Panc1 (cell line): ENCODE data around the gene ASAP2. TPM values are rescaled to one million over a fixed set of nuclear protein-coding genes. Genes with fewer than 3 reads are reported as not detected.

Experiments used
- ATAC-seq: fragments of 200-7000 bp; cut with Tn5 transposase; 2 replicates; pipeline ENCODE4 v1.9.1; 2020; ENCODE audit warnings: mild to moderate bottlenecking, moderate library complexity
- BruUV-seq: library from RNA; stranded (reverse); fragments of 400-500 nt; replicated peaks from 2 replicates; lab custom pipeline; 2021; lab: Mats Ljungman, UMichigan
- CTCF ChIA-PET: fragments of 300-600 bp; sonication (Branson Sonifier 250); formaldehyde crosslinking; loops from one replicate; lab custom pipeline; 2022; ENCODE audit warnings: antibody characterized with exemption; lab: Charles Lee
- POLR2A ChIA-PET: fragments of 300-600 bp; sonication (Branson Sonifier 250); formaldehyde crosslinking; loops from one replicate; lab custom pipeline; 2022; ENCODE audit warnings: antibody characterized with exemption; lab: Charles Lee
- DNase-seq: peaks from one replicate; pipeline ENCODE4 v3.0.0-alpha.2; 2010; ENCODE audit warnings: low read depth, low spot score
- H3K27ac ChIP-seq: 2 replicates; pipeline ENCODE4 v1.5.1; 2011; ENCODE audit warnings: mild to moderate bottlenecking, low read length, inconsistent platforms
- H3K27me3 ChIP-seq: fragments of 200-500 bp; sonication (Bioruptor generic); 2 replicates; pipeline ENCODE4 v1.6.0; 2014; ENCODE audit warnings: low read length, inconsistent platforms; ENCODE audit not compliant: control insufficient read depth, insufficient read depth
- H3K36me3 ChIP-seq: fragments of 200-500 bp; sonication (Bioruptor generic); 2 replicates; pipeline ENCODE4 v1.5.1; 2014; ENCODE audit warnings: inconsistent platforms, mild to moderate bottlenecking, low read length, moderate library complexity; ENCODE audit not compliant: control insufficient read depth, insufficient read depth
- H3K4me1 ChIP-seq: 2 replicates; pipeline ENCODE4 v1.5.1; 2011; ENCODE audit warnings: inconsistent platforms, mild to moderate bottlenecking, low read length, moderate library complexity; ENCODE audit not compliant: control insufficient read depth, insufficient read depth
- H3K4me3 ChIP-seq, 2 experiments: 2 replicates each; pipeline ENCODE4 v1.5.1; 2011 to 2012; ENCODE audit warnings: low read depth in 2 of 2, low read length in 2 of 2, mild to moderate bottlenecking in 2 of 2, inconsistent platforms in 1 of 2, moderate library complexity in 1 of 2
- H3K9me3 ChIP-seq: fragments of 200-500 bp; sonication (Bioruptor generic); 2 replicates; pipeline ENCODE4 v1.5.1; 2014; ENCODE audit warnings: low read depth, mild to moderate bottlenecking, inconsistent platforms, low read length, moderate library complexity; ENCODE audit not compliant: control insufficient read depth, insufficient read depth
- POLR2AphosphoS5 ChIP-seq: IDR thresholded peaks from 2 replicates; pipeline ENCODE4 v1.6.1; 2012; ENCODE audit warnings: mild to moderate bottlenecking, low read depth, low read length, moderate library complexity
- SIN3A ChIP-seq: IDR thresholded peaks from 2 replicates; pipeline ENCODE4 v1.6.1; 2012; ENCODE audit warnings: low read depth, mild to moderate bottlenecking, low read length, moderate library complexity, borderline replicate concordance; ENCODE audit not compliant: insufficient read depth
- TCF7L2 ChIP-seq: IDR thresholded peaks from 2 replicates; pipeline ENCODE4 v1.6.1; 2011; ENCODE audit warnings: mild to moderate bottlenecking, low read depth, low read length, inconsistent platforms
- in situ Hi-C: cut with HindIII; loops from 2 replicates; pipeline ENCODE4 v1.10.0; 2016; ENCODE audit warnings: low sequenced_read_pairs, low pct_unique_long_range_greater_than_20kb
- intact Hi-C: fragments of 100-400 bp; cut with micrococcal nuclease; formaldehyde crosslinking; loops from one replicate; pipeline ENCODE4 v1.10.0; 2022; ENCODE audit not compliant: unreplicated experiment
- total RNA-seq: library from RNA; stranded (reverse); gene quantifications from one replicate; pipeline ENCODE4 v1.2.1, GENCODE V29; 2021; ENCODE audit not compliant: unreplicated experiment
- TF ChIP-seq, protein P1 (sequence below), 2 experiments: IDR thresholded peaks; 2 replicates each; pipeline ENCODE4 v1.6.1; 2011 to 2012; ENCODE audit warnings: low read depth in 2 of 2, control low read depth in 1 of 2, low read length in 1 of 2, mild to moderate bottlenecking in 1 of 2, moderate library complexity in 1 of 2; ENCODE audit not compliant: insufficient read depth in 1 of 2
- TF ChIP-seq, protein P2 (sequence below): fragments of 450-650 bp; IDR thresholded peaks from 2 replicates; pipeline ENCODE4 v1.5.1; 2017; ENCODE audit warnings: mild to moderate bottlenecking

The ASAP2 gene
- total RNA-seq, 1 experiment from 2014 or later = 107 TPM

DNA sequence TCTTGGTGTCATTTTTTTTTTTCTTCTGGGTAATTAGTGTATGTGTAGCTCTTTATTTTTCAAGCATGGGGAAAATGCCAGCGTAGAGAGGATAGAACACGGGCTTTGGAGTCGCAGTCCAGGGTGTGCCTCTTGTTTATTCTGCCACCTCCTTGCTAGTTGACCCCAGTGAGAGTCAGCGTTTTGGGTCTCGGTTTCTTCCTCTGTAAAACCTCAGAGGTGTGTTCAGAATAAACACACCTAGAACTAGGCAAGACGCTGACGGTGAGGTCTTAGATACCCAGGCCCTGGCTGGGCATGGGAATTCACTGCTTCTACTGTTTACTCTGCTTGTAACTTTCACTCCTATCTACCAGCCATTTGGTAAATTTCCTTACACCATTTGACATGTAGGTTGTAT lies 41.8 kb downstream of the ASAP2 start:
- Histone ChIP-seq H3K9me3 (no peaks in the 10 kb centered on the region), H3K4me1 (peaks cover 90% of the 10 kb centered on the region), H3K4me3 (peak overlapping the region in 1 of 2 experiments; percentile 22; a peak in 2 of 4 replicates), H3K27ac (peak overlapping the region; percentile 100), H3K36me3 (no peaks in the 10 kb centered on the region), H3K27me3 (no peaks in the 10 kb centered on the region)
- ATAC-seq (no peak), DNase-seq (no peak)
- no peak for TF ChIP-seq POLR2AphosphoS5
- TF ChIP-seq, protein P1, sequence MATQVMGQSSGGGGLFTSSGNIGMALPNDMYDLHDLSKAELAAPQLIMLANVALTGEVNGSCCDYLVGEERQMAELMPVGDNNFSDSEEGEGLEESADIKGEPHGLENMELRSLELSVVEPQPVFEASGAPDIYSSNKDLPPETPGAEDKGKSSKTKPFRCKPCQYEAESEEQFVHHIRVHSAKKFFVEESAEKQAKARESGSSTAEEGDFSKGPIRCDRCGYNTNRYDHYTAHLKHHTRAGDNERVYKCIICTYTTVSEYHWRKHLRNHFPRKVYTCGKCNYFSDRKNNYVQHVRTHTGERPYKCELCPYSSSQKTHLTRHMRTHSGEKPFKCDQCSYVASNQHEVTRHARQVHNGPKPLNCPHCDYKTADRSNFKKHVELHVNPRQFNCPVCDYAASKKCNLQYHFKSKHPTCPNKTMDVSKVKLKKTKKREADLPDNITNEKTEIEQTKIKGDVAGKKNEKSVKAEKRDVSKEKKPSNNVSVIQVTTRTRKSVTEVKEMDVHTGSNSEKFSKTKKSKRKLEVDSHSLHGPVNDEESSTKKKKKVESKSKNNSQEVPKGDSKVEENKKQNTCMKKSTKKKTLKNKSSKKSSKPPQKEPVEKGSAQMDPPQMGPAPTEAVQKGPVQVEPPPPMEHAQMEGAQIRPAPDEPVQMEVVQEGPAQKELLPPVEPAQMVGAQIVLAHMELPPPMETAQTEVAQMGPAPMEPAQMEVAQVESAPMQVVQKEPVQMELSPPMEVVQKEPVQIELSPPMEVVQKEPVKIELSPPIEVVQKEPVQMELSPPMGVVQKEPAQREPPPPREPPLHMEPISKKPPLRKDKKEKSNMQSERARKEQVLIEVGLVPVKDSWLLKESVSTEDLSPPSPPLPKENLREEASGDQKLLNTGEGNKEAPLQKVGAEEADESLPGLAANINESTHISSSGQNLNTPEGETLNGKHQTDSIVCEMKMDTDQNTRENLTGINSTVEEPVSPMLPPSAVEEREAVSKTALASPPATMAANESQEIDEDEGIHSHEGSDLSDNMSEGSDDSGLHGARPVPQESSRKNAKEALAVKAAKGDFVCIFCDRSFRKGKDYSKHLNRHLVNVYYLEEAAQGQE (IDR thresholded peaks at IDR 0.05; ENCODE audit: insufficient read depth in 1 of 2, low read depth in 2 of 2, low read length in 1 of 2) = no peak
- TF ChIP-seq TCF7L2 = no peak
- TF ChIP-seq SIN3A = no peak
- TF ChIP-seq, protein P2, sequence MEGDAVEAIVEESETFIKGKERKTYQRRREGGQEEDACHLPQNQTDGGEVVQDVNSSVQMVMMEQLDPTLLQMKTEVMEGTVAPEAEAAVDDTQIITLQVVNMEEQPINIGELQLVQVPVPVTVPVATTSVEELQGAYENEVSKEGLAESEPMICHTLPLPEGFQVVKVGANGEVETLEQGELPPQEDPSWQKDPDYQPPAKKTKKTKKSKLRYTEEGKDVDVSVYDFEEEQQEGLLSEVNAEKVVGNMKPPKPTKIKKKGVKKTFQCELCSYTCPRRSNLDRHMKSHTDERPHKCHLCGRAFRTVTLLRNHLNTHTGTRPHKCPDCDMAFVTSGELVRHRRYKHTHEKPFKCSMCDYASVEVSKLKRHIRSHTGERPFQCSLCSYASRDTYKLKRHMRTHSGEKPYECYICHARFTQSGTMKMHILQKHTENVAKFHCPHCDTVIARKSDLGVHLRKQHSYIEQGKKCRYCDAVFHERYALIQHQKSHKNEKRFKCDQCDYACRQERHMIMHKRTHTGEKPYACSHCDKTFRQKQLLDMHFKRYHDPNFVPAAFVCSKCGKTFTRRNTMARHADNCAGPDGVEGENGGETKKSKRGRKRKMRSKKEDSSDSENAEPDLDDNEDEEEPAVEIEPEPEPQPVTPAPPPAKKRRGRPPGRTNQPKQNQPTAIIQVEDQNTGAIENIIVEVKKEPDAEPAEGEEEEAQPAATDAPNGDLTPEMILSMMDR = no peak
- CTCF ChIA-PET = interaction anchor here (0.6 kb wide), 1 partner anchor 20 kb away, joined by 8 read pairs; no protein-coding TSS in a partner anchor
- in situ Hi-C loops = no loop called here
- POLR2A ChIA-PET = interaction anchor here (0.7 to 1.1 kb wide), 2 partner anchors 9 to 14 kb away, joined by 3 read pairs; no protein-coding TSS in a partner anchor
- BruUV-seq = no TSS peak
- intact Hi-C loops = no loop called here

DNA sequence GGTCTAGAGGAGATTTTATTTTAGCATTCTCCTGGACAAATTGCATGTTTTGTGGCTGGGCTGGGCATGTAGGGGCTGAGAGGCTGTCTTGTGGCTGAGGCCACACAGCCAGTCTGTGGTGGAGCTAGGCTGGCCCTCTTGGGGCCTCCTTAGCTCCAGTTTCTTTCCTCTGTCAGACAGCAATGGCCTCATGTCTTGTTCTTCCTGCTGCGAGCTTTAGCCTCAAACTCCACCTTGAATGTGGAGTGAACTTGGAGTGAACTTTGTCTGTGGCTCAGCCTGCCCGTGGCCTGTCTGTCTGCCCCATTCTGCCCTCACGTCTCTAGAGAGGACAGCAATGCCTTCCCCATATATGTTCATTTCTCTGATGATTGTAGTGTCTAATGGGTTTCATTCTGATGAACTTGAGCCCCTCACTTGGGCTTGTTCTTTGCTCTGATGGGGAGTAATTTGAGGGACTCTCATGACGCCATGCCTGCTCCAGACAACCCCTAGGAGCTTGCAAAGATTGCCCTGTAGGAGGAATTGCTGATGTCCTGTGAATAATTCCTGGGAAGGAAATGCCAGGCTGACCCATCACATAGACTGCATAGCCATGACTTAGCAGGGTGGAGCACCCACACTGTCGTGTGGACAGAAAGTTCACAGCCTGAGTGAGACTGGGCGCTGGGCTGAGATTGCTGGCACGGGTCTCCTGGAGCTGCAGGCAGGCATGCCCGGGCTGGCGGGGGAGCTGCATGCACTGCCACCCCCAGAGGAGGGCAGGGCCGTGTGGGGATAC lies 42.6 kb downstream of the ASAP2 start:
- ChIA-PET CTCF (no interaction called here), POLR2A (interaction anchor here (0.6 to 1.1 kb wide), 2 partner anchors 15 to 41 kb away, joined by 3 to 10 read pairs; no protein-coding TSS in a partner anchor)
- in situ Hi-C loops (no loop called here), intact Hi-C loops (no loop called here)
- Histone ChIP-seq H3K27me3 (no peaks in the 10 kb centered on the region), H3K4me3 (peak overlapping the region in 1 of 2 experiments; percentile 28; a peak in 2 of 4 replicates), H3K4me1 (peaks cover 87% of the 10 kb centered on the region), H3K27ac (peak overlapping the region; percentile 100), H3K9me3 (no peaks in the 10 kb centered on the region), H3K36me3 (no peaks in the 10 kb centered on the region)
- no peak for TF ChIP-seq SIN3A
- BruUV-seq = no TSS peak
- ATAC-seq (peak; percentile 18), DNase-seq (no peak)
